Sigmoid colon (tissue), 4 donors: Measurements from ENCODE around the gene MAD1L1.

Experiments used
- POLR2AphosphoS5 ChIP-seq, 4 donors: sonication (generic); formaldehyde crosslinking; IDR thresholded peaks; one replicate each; pipeline ENCODE4 v1.6.1; 2017; ENCODE audit warnings: antibody characterized with exemption in 4 of 4
- TF ChIP-seq, protein P1 (sequence below), 4 experiments: fragments of 450-650 bp in 3 of 4; fragments of 200-600 bp in 1 of 4; IDR thresholded peaks; one replicate each; pipeline ENCODE4 v1.5.1; 2016 to 2019; ENCODE audit warnings: antibody characterized with exemption in 4 of 4, mild to moderate bottlenecking in 3 of 4, moderate library complexity in 2 of 4

DNA sequence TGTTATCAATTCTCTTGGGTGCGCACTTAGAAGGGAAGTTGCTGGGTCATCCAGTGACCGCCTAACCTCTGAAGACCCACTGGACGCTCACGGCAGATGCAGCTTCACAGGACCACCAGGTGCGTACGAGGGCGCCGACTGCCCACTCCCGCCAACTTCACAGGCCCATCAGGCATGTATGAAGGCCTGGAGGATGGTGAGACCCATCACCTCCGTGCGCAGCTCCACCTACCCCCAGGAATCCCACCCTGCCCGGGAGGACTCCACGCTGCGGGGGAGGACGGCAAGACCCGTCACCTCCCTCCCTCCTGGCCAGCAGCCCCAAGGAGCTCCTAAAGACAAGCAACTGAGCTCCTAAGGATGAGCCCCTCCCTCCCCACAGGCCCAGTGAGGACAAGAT lies 146.9 kb downstream of the MAD1L1 start:
- TF ChIP-seq, protein P1, sequence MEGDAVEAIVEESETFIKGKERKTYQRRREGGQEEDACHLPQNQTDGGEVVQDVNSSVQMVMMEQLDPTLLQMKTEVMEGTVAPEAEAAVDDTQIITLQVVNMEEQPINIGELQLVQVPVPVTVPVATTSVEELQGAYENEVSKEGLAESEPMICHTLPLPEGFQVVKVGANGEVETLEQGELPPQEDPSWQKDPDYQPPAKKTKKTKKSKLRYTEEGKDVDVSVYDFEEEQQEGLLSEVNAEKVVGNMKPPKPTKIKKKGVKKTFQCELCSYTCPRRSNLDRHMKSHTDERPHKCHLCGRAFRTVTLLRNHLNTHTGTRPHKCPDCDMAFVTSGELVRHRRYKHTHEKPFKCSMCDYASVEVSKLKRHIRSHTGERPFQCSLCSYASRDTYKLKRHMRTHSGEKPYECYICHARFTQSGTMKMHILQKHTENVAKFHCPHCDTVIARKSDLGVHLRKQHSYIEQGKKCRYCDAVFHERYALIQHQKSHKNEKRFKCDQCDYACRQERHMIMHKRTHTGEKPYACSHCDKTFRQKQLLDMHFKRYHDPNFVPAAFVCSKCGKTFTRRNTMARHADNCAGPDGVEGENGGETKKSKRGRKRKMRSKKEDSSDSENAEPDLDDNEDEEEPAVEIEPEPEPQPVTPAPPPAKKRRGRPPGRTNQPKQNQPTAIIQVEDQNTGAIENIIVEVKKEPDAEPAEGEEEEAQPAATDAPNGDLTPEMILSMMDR (IDR thresholded peaks at IDR 0.05): no peak
- no peak for TF ChIP-seq POLR2AphosphoS5 (IDR thresholded peaks at IDR 0.05)
